HG02938 (cell line): Measurements from ENCODE around the gene STK11.

Source experiments
- ATAC-seq: cut with Tn5 transposase; IDR thresholded peaks from one replicate; pipeline ENCODE4 v1.9.1; 2021; ENCODE audit warnings: mild to moderate bottlenecking, moderate library complexity; ENCODE audit not compliant: unreplicated experiment

STK11 gene

GRCh38 chr19:1205114-1206099 lies at the start of gene STK11:
TSS of gene STK11 (plus strand) at chr19:1205778. CDS start at chr19:1206914, 1,136 bp downstream.
- peak; percentile 79 for ATAC-seq

DNA sequence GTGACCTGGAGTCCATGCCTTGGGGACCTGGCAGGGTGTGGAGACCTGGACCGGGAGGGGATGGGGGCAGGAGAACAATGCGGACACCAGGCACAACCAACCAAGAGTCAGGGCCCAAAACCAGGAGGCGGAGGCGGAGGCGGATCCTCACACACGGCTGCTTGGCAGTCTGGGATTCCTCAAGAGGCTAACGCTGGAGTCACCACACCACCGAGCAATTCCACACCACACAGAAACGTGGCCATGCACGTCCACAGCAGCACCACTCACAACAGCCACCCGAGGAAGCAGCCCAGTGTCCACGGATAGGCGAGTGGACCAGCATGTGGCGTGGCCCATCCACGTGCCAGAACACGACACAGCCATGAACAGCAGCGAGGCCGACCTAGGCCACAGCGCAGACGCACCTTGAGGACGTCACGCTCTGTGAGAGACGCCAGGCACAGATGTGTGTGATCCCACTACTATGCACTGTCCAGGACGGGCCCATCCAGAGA lies 49.2 kb upstream of the STK11 start:
- no peak for ATAC-seq

DNA sequence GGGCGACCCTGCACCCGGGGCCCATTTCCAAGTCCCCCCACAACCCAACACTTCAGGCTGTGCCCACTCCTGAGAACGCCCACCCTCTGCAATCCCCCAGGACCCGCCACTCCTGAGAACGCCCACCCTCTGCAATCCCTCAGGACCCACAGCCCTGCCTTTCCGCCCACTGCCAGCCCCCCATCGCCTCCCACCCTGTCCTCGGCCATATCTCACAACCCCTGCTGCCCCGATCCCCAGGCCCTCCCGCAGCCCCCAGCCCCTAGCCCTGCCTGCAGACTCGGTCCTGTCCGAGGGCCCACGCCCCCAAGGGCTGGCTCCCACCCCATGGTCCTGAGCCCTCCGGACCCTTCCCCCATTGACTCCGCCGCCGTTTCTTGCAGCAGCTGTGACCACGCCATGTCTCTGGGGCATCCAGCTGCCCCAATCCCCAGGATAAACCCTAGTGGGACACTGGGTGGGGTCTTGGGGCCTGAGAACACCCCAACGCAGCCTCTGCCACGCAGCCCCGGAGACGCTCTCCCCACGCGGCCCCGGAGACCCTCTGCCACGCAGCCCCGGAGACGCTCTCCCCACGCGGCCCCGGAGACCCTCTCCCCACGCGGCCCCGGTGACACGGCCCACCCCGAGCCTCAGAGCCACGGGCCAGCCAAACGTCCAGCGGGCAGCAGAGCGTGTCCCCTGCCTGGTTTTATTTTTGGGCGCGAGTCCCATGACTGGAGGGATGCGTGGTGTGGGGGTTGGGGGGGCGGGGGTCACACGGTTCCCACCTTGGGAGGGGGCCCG lies 48.6 kb upstream of the STK11 start:
- ATAC-seq, result no peak

GRCh38 chr19:1157931-1158884 lies 47.4 kb upstream of the STK11 start:
- no peak for ATAC-seq

GRCh38 chr19:1158885-1159448 lies 46.6 kb upstream of the STK11 start:
- ATAC-seq, result no peak

GRCh38 chr19:1159864-1160595 lies 45.5 kb upstream of the STK11 start:
- ATAC-seq, result no peak

DNA sequence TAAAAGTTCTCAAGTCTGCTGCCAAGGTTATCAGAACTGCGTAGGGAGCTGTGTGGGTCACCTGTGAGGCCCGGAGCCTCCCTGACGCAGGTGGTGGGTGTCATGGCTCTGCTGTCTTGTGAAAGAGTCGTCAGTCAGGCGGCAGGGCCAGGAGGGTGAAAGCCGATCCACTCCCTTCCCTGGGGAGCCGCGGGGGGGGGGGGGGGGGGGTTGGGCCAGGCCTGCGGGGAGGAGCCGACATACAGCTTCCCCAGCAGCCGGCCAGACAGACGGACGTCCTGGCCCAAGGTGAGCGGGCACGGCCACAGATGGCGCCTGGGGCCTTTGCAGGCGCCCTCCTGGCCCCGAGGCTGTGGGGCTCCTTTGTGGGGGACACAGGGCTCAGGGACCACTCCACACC lies 43.9 kb upstream of the STK11 start:
- no peak for ATAC-seq

GRCh38 chr19:1162404-1163282 lies 42.9 kb upstream of the STK11 start:
- ATAC-seq, result no peak

DNA sequence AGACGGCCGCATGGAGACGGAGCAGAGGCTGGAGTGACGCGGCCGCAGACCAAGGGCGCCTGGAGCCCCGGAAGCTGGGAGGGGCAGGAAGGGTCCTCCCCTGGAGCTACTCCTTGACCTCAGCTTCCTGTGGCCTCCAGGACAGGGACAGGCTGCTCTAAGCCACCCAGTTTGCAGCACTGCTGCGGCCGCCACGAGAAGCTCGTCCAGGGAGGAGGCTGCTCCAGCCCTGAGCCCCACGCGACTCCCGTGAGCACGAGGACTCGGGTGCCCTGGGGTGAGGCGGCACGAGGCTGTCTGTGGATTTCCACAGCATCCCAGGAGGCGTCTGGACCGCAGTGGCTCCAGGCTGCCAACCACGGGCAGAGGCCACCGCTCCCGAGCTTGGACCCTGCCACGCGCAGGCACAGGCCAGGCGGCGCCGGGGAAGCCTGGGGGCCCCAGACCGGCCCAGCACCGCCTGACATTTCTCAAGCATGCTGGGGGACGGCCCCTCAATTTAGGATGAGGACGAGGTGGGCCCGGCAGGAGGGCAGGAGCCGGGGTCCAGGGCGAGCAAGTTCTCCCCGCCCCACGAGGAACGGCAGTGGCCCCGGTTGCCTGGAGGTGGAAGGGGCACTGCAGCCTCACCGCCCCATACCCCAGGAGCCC lies 42.2 kb upstream of the STK11 start:
- no peak for ATAC-seq

- ATAC-seq, result no peak
These were observed 41.5 kb upstream of the STK11 start for GRCh38 chr19:1163934-1164683.

- ATAC-seq, result no peak
These were observed 40.7 kb upstream of the STK11 start for GRCh38 chr19:1164684-1165531.

DNA sequence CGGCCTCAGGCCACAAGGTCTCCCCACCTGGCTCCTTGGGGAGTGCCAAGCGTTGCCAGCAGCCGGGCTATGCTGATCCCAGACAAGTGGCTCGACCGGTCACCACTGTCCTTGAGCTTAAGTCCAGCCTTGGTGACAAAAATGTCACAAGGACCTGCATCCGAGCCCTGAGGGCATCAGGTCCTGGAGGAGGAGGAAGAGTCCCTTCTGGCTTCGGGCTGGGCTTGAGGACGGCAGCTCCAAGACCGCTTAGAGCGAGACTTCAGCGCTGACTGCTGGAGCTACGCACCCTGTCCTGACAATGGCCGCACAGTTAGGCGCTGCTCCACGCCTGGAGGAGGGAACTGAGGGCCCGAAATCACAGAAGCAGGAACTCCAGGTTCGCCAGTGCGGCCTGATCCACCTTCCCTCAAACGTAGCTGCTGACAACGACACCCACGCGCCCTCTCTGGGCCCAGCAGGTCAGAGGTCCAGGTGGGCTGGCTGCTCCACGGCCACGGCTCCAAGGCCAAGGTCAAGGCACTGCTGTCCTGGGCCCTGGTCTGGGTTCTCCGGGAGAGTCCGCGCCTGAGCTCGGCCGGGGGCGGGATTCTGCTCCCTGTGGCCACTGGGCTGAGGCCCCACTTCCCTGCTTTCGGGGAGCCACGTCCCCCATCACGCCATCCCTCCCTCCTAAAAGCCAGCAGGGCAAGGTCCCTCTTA lies 38.6 kb upstream of the STK11 start:
- ATAC-seq, result no peak

GRCh38 chr19:1167687-1168571 lies 37.6 kb upstream of the STK11 start:
- ATAC-seq, result no peak

DNA sequence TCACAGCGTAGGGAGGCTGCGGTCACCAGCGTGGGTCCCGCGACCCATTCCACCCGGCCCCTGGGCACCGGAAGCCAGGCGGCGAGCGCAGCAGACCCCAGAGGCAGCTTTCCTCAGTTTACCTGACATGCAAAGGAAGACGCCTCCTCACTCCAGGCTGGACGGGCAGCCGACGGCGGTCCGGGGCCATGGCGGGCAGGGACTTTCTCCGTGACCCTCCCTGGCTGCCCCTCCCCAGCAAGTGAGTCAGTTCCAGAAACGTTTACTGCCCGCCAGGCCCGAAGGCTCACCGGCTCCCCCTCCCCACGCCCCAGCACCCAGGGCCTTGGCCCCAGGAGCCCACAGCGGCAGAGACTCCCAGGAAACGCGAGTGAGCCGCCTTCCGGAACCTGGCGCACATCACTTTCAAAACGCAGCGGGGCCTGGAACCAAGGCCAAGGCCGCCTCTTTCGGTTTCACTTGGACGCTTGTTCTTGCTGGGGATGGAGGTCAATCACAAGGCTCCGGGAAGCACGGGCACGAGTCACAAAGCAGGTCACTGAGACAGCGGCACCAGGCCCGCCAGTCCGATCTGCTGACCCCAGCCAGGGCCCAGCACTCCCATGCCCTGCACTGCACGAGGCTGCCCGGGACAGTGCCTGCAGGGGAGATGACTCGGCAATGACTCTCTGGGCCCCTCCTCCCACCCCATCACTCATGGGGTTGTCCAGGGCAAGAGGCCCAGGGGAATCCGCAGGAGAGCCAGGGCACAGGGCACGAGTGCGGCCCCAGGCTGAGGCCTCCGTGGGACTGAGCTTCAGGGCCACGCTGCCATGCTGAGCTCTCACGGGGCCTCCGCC lies 36.8 kb upstream of the STK11 start:
- no peak for ATAC-seq
